GM20000 (cell line): Measurements from ENCODE around the gene PTPN6.
A peak's percentile ranks its signal among the peaks of the same experiment; 100 is the strongest.

Experiments used
- DNase-seq: peaks from one replicate; pipeline ENCODE4 v3.0.0; 2012; ENCODE audit warnings: low spot score
- TF ChIP-seq, protein P1 (sequence below): IDR thresholded peaks from 2 replicates; pipeline ENCODE4 v1.5.1; 2012; ENCODE audit warnings: mild to moderate bottlenecking, control low read depth; ENCODE audit errors: extremely low read depth, missing control alignments

Gene PTPN6

DNA sequence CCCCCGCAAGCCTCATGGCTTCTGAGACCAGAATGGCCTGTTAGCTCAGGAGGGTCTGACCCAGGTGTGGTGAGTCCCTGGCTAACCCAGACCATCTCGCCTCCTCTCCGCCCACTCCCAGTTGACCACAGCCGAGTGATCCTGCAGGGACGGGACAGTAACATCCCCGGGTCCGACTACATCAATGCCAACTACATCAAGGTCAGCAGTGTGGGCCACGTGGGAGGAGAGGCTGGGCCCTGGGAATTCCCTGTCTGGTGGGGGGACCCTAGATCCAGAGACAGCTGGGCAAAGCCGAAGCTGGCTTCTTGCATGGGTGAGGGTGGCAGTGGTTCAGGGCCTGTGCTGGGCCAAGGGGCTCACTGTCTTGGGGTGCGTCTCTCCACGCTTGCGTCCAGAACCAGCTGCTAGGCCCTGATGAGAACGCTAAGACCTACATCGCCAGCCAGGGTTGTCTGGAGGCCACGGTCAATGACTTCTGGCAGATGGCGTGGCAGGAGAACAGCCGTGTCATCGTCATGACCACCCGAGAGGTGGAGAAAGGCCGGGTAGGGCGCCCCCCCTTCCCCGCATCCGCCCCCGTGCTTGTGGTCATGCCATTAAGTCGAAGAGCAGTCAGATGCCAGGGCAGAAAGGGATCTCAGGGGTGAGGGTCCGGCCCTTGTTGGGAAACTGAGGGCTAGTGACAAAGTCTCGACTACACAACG, 5.0 kb downstream of the PTPN6 start:
- DNase-seq, result no peak
- TF ChIP-seq, protein P1, sequence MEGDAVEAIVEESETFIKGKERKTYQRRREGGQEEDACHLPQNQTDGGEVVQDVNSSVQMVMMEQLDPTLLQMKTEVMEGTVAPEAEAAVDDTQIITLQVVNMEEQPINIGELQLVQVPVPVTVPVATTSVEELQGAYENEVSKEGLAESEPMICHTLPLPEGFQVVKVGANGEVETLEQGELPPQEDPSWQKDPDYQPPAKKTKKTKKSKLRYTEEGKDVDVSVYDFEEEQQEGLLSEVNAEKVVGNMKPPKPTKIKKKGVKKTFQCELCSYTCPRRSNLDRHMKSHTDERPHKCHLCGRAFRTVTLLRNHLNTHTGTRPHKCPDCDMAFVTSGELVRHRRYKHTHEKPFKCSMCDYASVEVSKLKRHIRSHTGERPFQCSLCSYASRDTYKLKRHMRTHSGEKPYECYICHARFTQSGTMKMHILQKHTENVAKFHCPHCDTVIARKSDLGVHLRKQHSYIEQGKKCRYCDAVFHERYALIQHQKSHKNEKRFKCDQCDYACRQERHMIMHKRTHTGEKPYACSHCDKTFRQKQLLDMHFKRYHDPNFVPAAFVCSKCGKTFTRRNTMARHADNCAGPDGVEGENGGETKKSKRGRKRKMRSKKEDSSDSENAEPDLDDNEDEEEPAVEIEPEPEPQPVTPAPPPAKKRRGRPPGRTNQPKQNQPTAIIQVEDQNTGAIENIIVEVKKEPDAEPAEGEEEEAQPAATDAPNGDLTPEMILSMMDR, result no peak

DNA sequence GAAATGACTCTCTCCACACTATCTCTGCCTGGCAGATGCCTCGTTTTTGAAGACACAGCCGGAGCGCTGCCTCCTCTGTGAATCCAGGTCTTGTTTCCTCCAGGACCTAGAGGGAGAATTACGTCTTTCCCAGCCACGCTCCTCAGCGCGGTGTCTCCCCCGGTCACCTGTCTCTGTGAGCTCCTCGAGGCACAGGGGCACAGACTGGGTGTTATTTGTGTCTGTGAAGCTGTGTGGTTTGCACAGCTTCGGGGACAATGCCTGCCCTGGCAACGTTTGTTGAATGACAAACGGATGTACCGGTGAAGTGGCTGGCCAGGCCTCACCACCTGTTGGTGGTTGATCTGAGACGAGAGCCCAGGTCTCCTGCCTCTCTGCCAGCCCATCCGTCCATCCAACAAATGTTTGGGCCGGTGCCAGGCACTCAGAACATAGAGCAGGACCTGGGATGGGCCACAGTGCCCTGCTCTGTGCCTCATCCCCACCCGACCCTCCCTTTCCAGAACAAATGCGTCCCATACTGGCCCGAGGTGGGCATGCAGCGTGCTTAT, 6.1 kb downstream of the PTPN6 start:
- TF ChIP-seq, protein P1, result no peak
- no peak for DNase-seq

DNA sequence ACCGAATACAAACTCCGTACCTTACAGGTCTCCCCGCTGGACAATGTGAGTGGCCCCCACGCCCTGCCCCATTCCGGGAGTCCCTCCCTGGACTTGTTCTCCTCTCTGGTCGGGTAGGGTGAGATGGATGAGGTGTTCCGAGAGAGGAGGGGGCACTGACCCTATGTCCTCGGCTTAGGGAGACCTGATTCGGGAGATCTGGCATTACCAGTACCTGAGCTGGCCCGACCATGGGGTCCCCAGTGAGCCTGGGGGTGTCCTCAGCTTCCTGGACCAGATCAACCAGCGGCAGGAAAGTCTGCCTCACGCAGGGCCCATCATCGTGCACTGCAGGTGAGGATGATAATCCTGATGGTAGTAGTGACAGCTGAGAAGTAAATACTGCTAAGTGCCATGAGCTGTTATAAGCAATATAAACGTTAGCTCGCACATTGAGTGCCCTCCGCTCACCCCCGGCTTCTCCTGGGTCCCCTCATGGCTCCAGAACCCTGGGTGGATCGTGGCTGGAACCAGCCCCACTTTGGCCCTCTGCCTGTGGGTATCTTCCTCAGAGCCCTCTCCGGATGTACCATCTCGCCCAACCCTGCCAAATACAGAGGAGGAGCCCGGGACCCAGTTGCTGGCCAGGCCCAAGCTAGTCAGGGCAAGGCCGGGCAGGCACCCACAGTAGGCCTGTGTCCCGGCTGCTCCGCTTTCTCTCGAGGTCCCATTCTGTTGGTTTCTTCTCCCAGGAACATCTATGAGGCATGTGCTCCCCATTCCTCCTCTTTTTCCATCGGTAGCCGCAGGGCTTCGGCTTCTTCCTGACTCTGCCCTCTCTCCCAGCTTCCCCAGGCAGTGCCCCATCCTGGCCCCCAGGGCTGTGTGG, 6.8 kb downstream of the PTPN6 start:
- DNase-seq, result no peak
- TF ChIP-seq, protein P1, result no peak

DNA sequence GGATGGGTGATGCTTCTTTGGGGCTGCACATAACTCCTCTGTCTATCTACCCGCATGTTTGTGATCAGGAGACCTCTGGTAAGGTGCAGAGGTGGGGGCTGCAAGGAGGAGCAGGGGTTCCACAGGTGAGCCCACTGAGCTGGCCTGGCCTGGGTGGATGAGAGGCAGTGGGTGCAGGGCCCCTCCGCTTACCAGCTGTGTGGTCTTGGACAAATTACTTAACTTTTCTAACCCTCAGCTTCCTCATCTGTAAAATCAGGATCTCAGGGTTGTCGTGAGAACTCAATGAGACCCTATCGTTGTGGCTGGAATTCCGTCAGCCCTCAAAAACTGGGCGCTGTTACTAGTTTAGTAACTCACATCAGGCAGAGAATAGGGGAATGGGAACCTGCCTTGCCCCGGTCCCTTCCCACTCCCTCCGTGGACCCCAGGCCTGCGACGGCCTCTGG, 7.5 kb downstream of the PTPN6 start:
- DNase-seq, result no peak
- TF ChIP-seq, protein P1, result no peak

DNA sequence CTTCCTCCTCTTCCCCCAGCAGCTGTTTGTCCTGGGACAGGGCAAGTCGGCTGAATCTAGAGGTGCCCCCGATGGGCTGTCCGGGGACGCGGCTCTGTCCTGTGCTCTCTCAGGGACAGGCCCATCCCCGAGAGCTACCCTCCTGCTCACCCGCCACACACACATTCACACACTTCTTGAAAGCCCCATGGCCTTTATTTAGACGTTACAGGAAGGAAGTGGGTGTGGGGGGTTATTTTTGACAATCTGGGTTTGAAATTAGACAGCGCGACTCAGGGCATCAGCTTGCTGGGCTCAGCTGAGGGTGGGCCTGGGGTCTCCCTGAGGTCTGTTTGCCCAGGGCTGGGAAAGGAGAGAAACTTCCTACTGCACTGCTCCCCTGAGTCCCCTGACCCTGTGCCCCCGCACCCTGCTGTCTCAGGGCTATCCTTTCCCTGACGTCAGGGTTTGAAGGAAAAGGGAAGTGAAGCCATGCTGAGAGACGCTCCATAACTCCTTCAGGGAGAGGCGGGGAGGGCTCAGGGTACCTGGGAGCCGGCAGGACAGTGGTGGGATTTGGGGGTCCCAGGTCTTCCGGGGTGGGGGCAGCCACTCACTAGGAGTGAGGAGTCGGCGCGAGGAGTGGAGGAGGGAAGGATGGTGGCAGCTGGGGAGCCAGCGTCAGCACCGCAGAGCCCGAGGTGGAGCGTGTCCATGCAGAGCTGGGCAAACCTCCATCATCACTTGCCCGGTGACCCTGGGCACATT, 8.1 kb downstream of the PTPN6 start:
- peak; percentile 78 for DNase-seq
- TF ChIP-seq, protein P1, result no peak

DNA sequence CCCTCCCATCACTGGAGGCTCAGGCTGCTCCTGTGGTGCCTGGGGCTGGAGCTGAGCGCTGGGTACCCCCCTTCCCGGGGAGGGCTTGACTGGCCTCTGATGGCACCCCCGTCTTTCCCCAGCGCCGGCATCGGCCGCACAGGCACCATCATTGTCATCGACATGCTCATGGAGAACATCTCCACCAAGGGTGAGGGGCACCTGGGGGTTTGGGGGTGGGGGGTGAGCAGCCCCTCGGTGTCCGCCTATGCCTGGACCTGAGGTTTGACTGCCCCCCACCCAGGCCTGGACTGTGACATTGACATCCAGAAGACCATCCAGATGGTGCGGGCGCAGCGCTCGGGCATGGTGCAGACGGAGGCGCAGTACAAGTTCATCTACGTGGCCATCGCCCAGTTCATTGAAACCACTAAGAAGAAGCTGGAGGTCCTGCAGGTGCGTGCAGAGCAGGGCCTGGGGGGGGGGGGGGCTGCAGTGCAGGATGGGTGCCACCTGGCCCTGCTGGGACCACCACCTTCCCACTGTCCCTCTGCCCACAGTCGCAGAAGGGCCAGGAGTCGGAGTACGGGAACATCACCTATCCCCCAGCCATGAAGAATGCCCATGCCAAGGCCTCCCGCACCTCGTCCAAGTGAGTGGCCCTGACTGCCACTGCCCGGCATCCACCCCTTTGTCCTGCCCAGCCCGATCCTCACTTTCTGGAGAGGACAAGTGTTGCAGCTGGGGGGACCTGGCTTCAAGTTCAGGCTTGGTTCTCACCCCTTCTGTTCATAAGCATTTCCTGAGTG, 8.8 kb downstream of the PTPN6 start:
- TF ChIP-seq, protein P1, result no peak
- DNase-seq, result no peak
